HG02610 (cell line): ENCODE results near the gene ZNF33A.
"Not testable (repeated sequence)": the region's sequence is repeated elsewhere in the genome, so short reads cannot be mapped to it uniquely, and the experiment has no call there.

ENCODE experiments used
- ATAC-seq: cut with Tn5 transposase; IDR thresholded peaks from one replicate; pipeline ENCODE4 v1.9.1; 2021; ENCODE audit warnings: mild to moderate bottlenecking, moderate library complexity; ENCODE audit not compliant: unreplicated experiment

The ZNF33A gene

DNA sequence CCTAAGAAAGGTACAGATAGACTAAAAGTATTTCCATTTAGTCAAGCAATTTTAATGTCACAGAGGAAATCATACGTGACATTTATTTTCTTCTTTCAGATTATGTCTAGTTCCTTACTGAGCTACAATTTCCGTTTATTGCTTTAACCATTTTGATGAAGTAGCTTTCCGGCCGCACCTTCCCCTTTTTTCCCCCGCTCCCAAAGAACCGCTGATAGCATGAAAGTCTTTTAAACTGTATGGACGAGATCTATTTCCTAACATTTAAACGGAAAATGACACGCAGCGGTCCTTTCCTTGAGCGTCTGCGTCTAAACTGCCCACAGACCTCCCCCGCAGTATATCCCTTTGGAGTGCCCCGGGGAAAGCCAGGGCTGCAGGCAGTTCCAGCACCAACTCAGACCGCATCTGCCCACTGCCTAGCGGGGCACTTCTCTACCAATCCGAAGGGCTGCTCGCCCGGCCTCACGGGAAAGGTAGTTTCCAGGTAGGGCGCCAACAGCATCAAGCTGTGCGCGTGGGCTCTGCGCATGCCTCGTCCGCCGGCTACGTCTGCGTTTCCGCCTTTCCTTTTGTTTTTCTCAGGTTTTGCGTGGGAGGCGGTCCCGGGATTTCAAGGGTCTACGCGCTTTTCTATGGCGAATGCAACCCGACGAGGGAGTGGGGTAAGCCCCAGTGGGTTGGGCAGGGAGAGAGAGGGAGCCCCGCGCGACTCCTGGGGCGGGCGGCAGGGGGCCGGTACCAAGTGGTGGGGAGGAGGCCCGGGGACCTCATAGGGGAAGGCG lies at the start of gene ZNF33A:
ZNF33A (plus strand) TSS at position 557 of the 785 bp plus-strand sequence. CDS start 1,667 bp downstream, outside the sequence.
- peak; percentile 88 for ATAC-seq

DNA sequence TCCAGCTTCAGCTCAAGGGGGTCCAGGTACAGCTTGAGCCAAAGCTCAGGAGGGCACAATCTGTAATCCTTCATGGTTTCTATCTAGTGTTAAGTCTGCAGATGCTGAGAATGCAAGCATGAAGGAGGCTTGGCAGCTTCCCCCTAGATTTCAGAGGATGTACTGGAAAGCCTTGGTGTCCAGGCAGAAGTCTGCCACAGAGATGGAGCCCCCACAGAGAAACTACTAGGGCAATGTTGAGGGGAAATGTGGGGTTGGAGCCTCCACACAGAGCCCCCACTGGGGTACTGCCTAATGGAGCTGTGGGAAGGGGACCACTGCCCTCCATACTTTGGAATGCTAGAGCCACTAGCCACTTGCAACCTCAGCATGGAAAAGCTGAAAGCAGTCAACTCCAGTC lies 45.5 kb upstream of the ZNF33A start:
- no peak for ATAC-seq

DNA sequence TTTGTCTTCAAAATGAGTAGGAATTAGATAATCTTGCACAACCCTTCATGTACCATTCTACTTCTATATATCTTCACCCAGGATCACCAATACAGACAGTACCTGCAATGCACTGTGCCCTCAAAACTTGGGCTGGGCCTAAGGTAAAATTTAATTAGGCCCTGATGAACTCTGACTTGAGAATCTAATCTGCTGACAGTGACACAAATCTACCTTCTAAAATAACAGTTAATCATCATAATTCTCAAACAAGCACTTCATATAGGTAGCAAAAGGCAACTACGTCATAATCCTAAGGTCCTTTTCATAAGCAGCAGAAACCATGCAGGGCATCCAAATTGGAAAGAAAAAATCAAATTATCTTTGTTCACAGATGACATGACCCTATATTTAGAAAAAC lies 38.1 kb upstream of the ZNF33A start:
- no peak for ATAC-seq

DNA sequence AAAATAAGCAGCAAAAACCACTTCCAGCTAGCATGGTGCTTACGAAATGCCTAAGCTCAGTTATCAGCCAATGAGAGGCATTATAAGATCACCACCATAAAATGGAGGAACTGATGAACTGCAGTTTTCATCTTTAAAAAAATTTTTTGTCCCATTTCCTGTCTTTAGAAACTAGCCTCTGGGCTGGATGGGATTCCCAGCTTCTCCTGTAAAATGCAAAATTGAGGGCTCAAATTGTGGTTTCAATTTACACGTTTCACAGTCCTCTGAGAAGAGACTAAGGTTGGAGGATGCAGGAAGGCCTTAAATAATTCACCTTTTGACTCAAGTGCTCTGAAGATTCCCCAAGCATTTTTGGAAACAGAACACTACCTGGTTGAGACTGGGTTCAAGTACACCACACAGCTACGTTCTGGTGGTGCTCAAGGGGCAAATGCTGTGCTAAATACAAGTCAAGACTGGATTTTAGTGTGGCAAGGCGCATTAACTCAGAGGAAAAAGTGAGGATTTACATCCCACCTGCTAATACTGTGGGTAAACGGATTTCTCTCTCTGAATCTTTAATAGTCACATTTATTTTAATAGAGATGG lies 35.0 kb upstream of the ZNF33A start:
- no peak for ATAC-seq

DNA sequence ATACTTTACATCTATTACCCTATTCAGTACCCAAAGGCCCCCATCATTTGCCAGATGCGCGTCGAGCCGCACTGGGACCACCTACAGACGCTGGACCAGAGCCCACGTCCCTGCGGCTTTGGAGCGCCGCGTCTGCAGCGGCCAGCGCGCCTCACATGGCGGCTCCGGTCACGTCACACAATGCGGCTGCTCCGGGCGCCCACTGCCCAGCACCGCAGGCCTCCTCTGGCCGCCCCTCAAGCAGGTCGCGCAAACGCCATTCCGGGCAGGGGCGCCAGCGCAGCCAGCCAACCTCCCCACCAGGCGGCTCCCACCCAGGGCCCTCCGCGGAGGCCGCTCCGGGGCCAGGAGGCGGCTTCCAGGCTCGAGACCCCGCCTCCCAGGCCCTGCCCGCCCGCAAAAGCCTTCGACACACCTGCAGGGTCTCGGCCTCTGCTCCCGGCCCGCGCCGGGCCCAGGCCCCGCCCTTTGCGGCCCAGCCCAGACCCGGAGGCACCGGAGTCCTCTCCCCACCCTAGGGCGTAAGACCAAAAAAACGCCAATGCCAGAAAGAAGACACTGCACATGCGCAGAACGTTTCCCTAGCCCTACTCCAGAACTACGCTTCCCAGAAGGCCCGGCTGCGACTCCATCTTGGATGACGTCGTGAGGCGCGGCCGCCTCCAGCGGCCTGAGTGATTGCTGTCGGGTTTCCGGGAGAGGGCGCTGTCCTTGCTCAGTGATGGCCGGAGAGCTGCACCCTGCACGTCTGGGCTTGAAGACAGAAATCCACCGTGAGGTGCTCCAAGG lies 34.2 kb upstream of the ZNF33A start, which contains the start of gene ZNF25:
ZNF25 (minus strand) TSS at position 557 of the 789 bp plus-strand sequence. CDS start 4,925 bp downstream, outside the sequence.
- ATAC-seq: peak; percentile 96

DNA sequence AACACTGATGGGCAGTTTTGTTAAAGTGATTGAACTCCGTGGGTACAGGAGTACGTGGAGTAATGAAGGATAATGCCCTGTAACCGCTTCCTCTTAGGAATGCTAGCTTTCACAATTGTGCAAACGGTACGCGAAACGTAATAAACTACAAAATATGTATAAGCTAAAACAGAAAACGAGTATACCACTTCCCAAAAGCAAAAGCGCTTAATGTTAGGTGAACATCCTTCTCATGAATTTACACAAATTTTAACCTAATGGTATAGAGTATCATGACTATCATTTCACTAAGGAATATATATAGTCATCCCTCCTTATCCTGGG lies 33.6 kb upstream of the ZNF33A start:
- no peak for ATAC-seq

DNA sequence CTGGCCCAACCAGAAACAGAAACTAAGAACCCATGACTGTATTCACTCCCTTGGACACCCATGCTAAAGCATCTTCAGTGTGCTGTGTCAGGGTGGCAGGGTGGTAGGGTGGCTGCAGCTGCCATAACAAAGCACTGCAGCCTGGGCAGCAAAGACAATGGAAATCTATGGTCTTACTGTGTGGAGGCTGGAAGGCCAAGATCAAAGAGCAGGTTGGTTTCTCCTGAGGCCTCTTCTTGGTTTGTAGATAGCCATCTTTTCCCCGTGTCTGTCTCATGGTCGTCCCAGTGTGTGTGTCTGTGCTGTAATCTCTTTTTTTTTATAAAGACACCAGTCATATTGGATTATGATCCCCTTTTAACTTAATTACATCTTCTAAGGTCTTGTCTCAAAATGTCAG lies 18.8 kb upstream of the ZNF33A start:
- no peak for ATAC-seq

DNA sequence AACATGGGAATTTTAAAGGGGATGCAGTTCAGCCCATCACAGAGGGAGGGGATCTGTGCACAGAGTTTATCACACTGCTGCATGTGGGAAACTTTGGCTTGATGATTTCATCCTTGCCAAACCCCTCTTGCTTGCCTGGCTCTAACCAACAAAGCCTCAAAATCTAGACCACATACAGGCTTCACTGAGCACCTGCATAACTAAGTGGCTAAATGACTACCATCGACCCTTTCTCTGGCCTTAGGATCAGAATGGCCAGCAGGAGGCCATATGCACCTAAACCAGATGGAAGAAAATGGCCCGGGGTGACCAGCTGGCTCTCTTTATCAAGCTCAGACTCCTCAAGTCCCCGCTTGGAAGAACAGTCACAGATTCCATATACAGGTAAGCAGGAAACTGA lies 18.4 kb upstream of the ZNF33A start:
- ATAC-seq: peak; percentile 45

DNA sequence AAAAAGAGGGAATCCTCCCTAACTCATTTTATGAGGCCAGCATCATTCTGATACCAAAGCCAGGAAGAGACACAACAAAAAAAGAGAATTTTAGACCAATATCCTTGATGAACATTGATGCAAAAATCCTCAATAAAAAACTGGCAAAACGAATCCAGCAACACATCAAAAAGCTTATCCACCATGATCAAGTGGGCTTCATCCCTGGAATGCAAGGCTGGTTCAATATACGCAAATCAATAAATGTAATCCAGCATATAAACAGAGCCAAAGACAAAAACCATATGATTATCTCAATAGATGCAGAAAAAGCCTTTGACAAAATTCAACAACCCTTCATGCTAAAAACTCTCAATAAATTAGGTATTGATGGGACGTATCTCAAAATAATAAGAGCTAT lies 11.6 kb upstream of the ZNF33A start:
- not testable (repeated sequence) for ATAC-seq

DNA sequence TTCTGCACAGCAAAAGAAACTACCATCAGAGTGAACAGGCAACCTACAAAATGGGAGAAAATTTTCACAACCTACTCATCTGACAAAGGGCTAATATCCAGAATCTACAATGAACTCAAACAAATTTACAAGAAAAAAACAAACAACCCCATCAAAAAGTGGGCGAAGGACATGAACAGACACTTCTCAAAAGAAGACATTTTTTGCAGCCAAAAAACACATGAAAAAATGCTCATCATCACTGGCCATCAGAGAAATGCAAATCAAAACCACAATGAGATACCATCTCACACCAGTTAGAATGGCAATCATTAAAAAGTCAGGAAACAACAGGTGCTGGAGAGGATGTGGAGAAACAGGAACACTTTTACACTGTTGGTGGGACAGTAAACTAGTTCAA lies 10.0 kb upstream of the ZNF33A start:
- ATAC-seq: not testable (repeated sequence)

DNA sequence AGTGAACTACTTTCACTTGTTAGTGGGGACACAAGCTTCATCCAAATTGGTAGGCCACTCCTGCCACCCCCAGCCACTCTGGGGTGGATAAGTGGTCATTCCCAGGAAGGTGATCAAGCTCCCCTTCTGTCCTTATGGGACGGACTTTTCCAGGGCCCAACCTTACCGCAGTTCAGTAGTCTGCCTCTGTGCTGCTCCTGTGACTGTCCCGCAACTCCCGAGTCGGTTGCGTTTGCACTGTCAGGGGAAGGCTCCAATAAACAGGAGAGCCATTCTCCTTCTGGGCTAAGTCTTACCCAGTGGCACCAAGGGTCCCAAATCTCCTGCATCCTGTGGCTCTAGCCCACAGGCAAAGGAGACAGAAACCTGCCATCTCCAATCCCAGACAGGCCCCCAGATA lies 7.4 kb upstream of the ZNF33A start:
- no peak for ATAC-seq

DNA sequence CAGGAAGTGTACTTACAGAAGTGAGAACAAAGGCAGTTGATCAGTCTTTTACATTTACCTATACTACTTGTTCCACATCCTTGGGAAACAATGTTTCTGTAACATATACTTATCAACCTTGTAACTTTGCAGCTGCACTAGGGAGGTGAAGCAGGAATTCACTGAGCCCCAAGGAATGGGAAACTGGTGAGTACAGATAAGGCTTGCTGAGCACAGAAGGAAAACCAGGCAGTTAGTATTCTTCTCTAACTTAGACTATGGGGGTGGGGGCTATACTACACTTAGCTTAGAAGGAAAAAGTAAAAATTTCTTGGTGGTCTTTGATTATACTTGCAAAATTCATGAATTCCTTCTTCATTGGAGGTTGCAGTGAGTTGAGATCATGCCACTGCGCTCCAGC lies 6.9 kb upstream of the ZNF33A start:
- no peak for ATAC-seq

DNA sequence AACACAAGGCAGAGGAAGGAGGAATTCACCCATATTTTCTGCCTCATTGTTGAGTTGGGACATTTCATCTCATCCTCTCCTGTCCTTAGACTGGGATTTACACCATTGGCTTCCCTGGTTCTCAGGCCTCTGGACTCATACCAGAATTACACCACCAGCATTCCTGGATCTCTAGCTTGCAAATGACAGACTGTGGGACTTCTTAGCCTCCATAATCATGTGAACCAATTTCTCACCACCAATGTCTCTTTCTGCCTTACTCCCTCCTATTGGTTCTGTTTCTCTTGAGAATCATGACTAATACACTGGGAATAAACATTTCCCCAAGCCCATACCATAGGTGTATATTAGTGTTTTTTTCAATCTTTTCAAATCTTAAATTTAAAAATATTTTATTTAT lies 2.9 kb upstream of the ZNF33A start:
- ATAC-seq: no peak

DNA sequence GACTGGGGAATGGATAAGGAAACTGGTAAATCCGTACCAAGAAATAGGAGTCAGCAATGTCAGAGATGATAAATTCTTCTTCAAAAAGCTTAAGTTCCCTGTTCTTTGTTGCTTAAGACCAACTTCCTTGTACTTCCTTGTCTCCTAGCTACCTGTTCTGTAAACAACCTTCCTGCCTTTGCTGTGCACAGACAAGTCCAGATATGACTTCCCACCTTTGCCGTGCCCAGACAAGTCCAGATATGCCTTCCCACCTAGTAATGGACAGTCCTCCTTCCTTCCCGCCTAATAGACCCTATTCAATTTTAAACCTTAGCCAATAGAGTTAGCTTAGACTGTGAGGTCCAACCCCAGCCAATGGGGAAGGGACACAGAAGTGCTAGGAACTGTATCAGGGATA lies 2.5 kb upstream of the ZNF33A start:
- no peak for ATAC-seq

DNA sequence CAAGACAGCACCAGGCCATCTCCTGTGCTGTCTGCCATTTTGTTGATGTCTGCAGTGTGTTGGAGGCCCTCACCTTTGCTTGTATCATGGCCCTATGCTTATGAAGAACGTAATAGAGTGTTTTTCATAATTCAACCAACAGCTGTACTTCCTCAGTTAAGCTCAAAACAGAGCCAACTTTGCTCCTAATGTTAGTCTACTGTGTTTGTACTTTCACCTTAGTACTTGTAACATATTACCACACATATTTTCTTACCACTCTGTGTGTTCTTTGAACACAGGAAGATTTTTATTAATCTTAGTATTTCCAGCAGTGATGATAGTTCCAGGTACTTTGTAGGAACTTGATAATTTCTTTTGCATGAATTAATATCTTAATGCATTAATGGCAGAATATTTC lies 5.9 kb downstream of the ZNF33A start:
- ATAC-seq: no peak

DNA sequence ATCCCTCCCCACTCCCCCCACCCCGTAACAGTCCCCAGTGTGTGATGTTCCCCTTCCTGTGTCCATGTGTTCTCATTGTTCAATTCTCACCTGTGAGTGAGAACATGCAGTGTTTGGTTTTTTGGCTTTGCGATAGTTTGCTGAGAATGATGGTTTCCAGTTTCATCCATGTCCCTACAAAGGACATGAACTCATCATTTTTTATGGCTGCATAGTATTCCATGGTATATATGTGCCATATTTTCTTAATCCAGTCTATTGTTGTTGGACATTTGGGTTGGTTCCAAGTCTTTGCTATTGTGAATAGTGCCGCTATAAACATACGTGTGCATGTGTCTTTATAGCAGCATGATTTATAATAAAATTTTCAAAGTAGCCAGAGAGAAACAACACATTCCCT lies 8.6 kb downstream of the ZNF33A start:
- ATAC-seq: not testable (repeated sequence)

DNA sequence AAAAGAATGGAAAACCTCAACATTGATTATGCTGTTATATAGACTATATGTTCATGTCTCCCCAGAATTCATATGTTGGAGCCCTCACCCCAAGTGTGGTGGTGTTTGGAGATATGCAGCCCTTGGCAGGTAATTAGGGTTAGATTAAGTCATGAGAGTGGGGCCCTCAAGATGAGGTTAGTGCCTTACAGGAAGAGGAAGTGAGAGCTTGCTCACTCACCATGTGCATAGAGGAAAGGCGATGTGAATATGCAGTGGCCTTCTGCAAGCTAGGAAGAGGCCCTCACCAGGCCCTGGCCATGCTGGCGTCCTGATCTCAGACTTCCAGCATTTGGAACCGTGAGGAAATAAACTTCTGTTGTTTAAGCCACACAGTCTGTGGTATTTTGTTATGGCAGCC lies 14.8 kb downstream of the ZNF33A start:
- ATAC-seq: peak; percentile 70

DNA sequence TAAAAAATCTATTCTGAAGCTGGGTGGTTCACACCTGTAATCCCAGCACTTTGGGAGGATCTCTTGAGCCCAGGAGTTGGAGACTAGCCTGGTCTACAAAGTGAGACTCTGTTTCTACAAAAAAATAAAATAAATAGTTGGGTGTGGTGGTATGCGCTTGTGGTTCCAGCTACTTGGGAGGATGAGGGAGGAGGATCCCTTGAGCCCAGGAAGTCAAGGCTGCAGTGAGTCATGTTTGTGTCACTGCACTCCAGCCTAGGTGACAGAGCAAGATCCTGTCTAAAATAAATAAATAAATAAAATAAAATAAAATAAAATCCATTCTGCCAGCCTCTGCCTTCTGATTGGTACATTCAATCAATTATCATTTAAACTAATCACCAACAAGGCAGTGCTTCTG lies 17.5 kb downstream of the ZNF33A start:
- ATAC-seq: no peak

DNA sequence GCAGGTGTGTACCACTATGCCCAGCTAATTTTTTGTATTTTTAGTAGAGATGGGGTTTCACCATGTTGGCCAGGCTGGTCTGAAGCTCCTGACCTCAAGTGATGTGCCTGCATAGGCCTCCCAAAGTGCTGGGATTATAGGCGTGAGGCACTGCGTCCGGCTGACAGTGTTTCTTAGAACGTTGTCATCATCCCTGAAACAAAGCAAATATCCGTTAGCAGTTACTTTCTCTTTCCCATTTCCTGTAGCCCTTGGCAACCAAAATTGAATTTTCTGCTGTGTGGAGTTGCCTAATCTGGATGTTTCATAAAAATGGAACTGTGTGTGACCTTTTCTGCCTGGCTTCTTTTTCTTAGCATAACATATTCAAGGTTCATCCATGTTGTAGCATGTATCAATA lies 22.4 kb downstream of the ZNF33A start:
- ATAC-seq: no peak

DNA sequence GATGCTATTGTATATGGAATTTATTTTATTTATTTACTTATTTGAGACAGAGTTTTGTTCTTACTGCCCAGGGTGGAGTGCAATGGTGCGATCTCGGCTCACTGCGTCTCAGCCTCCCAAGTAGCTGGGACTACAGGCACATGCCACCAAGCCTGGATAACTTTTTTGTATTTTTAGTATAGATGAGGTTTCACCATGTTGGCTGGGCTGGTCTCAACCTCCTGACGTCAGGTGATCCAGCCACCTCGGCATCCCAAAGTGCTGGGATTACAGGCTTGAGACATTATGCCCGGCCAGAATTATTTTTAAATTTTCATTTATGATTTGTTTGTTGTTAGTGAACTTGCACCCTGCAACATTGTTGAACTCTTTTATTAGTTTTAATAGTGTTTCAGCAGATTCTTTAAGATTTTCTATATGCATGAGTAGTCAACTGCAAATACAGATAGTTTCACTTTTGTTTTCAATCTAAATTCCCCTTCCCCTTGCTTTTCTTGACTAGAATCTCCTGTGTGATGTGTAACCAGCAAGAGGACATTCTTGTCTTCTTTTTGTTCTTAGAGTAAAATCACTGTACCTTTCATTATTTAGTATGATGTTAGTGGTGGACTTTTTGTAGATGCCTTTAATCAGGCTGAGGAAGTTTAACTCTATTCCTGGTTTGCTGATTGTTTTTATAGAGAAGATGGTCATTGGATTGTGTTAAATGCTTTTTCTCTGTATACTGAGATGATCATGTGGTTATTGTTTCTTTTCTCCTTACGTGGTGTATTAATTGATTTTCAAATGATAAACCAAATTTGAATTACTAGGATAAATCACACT lies 27.8 kb downstream of the ZNF33A start:
- ATAC-seq: peak; percentile 89

DNA sequence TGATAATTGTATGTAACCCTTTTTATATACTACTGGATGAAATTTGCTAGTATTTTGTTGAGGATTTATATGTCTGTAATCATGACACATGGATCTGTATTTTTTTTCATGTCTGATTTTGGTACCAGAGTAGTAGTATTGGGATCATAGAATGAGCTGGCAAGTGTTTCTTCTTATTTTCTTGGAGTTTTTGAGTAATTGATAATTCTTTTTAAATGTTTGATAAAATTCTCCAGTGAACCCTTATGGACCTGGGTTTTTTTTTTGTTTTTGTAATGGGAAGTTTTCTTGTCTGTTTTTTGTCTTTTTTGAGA lies 28.4 kb downstream of the ZNF33A start:
- peak; percentile 17 for ATAC-seq
